Peyer's patch (tissue), 4 donors: Measurements from ENCODE around the gene SHISA6.

ENCODE experiments used
- POLR2A ChIP-seq, 2 donors: fragments of 450-650 bp; IDR thresholded peaks; one replicate each; pipeline ENCODE4 v1.5.1; 2017; ENCODE audit warnings: antibody characterized with exemption in 2 of 2, mild to moderate bottlenecking in 2 of 2, moderate library complexity in 2 of 2
- TF ChIP-seq, protein P1 (sequence below), 6 experiments: fragments of 450-650 bp in 4 of 6; fragments of 200-600 bp in 2 of 6; sonication (generic) in 1 of 6; IDR thresholded peaks; one replicate each; pipeline ENCODE4 v1.5.1; 2017 to 2019; ENCODE audit warnings: antibody characterized with exemption in 6 of 6, mild to moderate bottlenecking in 3 of 6, moderate library complexity in 1 of 6

DNA sequence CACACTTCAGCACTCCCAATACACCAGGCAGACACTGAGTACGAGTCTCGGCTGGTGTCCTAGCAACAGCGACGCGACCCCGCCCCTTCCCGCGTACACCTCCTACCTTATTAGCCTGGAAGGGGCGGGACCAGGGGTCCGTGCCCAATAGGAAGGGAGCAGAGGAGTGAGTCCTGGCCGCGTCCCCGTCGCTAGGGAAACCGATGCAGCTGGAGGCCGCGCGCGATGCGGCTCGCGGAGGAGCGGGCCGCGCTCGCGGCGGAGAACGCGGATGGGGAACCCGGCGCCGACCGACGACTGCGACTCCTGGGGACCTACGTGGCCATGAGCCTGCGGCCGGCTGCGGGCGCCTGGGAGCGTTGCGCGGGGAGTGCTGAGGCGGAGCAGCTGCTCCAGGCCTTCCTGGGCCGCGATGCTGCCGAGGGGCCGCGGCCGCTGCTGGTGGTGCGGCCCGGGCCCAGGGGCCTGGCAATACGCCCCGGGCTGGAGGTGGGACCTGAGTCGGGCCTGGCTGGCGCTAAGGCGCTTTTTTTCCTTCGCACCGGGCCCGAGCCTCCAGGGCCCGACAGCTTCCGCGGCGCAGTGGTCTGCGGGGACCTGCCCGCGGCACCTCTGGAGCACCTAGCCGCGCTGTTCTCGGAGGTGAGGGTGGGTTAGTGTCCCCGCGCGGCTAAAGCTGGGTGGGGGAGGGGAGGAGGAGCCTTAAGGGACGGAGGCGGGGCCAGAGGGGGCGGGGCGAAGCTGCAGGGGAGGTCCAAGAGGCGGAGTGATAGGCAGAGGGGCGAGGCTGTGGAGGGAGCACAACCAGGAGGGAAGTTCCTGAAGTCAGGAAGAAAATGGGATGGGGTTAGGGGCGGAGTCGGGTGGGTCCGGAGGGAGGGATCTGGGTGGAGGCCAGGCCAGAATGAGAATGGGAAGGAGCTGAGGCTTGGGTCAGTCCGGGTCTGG is 357.5 kb downstream of the SHISA6 start, which contains the start of gene DNAH9:
- no peak for TF ChIP-seq POLR2A (IDR thresholded peaks at IDR 0.05)
- TF ChIP-seq, protein P1, sequence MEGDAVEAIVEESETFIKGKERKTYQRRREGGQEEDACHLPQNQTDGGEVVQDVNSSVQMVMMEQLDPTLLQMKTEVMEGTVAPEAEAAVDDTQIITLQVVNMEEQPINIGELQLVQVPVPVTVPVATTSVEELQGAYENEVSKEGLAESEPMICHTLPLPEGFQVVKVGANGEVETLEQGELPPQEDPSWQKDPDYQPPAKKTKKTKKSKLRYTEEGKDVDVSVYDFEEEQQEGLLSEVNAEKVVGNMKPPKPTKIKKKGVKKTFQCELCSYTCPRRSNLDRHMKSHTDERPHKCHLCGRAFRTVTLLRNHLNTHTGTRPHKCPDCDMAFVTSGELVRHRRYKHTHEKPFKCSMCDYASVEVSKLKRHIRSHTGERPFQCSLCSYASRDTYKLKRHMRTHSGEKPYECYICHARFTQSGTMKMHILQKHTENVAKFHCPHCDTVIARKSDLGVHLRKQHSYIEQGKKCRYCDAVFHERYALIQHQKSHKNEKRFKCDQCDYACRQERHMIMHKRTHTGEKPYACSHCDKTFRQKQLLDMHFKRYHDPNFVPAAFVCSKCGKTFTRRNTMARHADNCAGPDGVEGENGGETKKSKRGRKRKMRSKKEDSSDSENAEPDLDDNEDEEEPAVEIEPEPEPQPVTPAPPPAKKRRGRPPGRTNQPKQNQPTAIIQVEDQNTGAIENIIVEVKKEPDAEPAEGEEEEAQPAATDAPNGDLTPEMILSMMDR (IDR thresholded peaks at IDR 0.05), result no peak
